HCT116 (cell line): ENCODE data around the gene NPFFR1.

Experiments used
- EZH2 ChIP-seq: fragments of 200-600 bp; sonication (generic); IDR thresholded peaks from 2 replicates; pipeline ENCODE4 v1.6.1; 2017; ENCODE audit warnings: antibody characterized with exemption, mixed run types
- SP1 ChIP-seq: IDR thresholded peaks from 2 replicates; pipeline ENCODE4 v1.6.1; 2012; ENCODE audit warnings: low read depth
- TCF7L2 ChIP-seq: IDR thresholded peaks from 2 replicates; pipeline ENCODE4 v1.7.0; 2011; ENCODE audit warnings: borderline replicate concordance, inconsistent platforms; ENCODE audit not compliant: insufficient read depth, insufficient read length; ENCODE audit errors: extremely low read depth
- ZNF274 ChIP-seq: fragments of 200-500 bp; sonication (Bioruptor generic); IDR thresholded peaks from 2 replicates; pipeline ENCODE4 v1.6.1; 2014; ENCODE audit warnings: mild to moderate bottlenecking, low read depth, low read length, inconsistent platforms
- TF ChIP-seq, protein P1 (sequence below), 3 experiments: fragments of 200-600 bp in 1 of 3; sonication (generic) in 1 of 3; IDR thresholded peaks in 2 of 3; conservative IDR thresholded peaks in 1 of 3; 2 replicates each; pipeline ENCODE4 v1.5.1; 2012 to 2017; ENCODE audit warnings: low read depth in 2 of 3, low read length in 2 of 3, antibody characterized with exemption in 1 of 3, borderline replicate concordance in 1 of 3, control low read depth in 1 of 3, mild to moderate bottlenecking in 1 of 3, mixed read lengths in 1 of 3, mixed run types in 1 of 3, moderate library complexity in 1 of 3; ENCODE audit not compliant: insufficient read depth in 1 of 3
- TF ChIP-seq, protein P2 (sequence below): IDR thresholded peaks from 2 replicates; pipeline ENCODE4 v1.6.1; 2012; ENCODE audit warnings: low read depth

DNA sequence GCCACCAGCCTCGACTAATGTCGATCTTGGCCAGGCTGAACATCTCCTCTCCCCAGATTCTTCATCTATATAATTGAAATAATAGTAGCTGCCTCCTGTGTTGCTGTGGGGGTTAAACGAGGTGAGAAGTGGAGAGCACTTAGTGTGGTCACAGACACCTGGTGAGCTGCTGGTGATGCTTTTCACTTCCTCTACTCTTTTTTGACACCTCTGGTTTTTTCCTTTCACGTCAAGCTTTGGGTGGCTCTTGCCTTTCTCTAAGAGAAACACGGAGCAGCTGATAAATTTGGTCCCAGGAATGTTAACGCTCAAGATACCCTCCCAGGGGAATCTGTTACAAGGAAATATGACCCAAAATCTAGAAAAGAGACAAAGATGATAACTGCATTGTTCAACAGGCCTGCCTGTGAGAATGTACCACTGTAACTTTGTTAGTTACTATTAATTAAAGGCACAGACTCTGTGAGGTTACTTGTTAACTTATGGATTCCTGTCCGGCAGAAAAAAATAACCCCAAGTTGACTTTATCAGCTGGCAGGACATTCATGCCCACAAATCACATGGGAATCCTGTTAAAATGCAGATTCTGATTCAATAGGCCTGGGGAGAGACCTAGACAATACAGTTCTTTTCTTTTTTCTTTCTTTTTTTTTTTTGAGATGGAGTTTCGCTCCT is 9.5 kb upstream of the NPFFR1 start:
- TF ChIP-seq ZNF274 = no peak
- TF ChIP-seq SP1 = no peak
- TF ChIP-seq TCF7L2 = no peak
- TF ChIP-seq, protein P1, sequence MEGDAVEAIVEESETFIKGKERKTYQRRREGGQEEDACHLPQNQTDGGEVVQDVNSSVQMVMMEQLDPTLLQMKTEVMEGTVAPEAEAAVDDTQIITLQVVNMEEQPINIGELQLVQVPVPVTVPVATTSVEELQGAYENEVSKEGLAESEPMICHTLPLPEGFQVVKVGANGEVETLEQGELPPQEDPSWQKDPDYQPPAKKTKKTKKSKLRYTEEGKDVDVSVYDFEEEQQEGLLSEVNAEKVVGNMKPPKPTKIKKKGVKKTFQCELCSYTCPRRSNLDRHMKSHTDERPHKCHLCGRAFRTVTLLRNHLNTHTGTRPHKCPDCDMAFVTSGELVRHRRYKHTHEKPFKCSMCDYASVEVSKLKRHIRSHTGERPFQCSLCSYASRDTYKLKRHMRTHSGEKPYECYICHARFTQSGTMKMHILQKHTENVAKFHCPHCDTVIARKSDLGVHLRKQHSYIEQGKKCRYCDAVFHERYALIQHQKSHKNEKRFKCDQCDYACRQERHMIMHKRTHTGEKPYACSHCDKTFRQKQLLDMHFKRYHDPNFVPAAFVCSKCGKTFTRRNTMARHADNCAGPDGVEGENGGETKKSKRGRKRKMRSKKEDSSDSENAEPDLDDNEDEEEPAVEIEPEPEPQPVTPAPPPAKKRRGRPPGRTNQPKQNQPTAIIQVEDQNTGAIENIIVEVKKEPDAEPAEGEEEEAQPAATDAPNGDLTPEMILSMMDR (IDR thresholded peaks at IDR 0.05 in 2 of 3, conservative IDR thresholded peaks at IDR 0.05 in 1 of 3; ENCODE audit: borderline replicate concordance in 1 of 3, insufficient read depth in 1 of 3, low read depth in 2 of 3, low read length in 2 of 3) = no peak
- TF ChIP-seq, protein P2, sequence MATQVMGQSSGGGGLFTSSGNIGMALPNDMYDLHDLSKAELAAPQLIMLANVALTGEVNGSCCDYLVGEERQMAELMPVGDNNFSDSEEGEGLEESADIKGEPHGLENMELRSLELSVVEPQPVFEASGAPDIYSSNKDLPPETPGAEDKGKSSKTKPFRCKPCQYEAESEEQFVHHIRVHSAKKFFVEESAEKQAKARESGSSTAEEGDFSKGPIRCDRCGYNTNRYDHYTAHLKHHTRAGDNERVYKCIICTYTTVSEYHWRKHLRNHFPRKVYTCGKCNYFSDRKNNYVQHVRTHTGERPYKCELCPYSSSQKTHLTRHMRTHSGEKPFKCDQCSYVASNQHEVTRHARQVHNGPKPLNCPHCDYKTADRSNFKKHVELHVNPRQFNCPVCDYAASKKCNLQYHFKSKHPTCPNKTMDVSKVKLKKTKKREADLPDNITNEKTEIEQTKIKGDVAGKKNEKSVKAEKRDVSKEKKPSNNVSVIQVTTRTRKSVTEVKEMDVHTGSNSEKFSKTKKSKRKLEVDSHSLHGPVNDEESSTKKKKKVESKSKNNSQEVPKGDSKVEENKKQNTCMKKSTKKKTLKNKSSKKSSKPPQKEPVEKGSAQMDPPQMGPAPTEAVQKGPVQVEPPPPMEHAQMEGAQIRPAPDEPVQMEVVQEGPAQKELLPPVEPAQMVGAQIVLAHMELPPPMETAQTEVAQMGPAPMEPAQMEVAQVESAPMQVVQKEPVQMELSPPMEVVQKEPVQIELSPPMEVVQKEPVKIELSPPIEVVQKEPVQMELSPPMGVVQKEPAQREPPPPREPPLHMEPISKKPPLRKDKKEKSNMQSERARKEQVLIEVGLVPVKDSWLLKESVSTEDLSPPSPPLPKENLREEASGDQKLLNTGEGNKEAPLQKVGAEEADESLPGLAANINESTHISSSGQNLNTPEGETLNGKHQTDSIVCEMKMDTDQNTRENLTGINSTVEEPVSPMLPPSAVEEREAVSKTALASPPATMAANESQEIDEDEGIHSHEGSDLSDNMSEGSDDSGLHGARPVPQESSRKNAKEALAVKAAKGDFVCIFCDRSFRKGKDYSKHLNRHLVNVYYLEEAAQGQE = no peak
- no peak for TF ChIP-seq EZH2
